ENCODE data around the gene TPI1.

Gene TPI1

GRCh38 chr12:6828781-6829535 is 38.4 kb upstream of the TPI1 start:
- peak; percentile 26 for DNase-seq

GRCh38 chr12:6829536-6830220 is 37.7 kb upstream of the TPI1 start:
- DNase-seq: no peak

GRCh38 chr12:6830286-6830890 is 36.9 kb upstream of the TPI1 start:
- DNase-seq: no peak

- DNase-seq: no peak
Measured at GRCh38 chr12:6830999-6831398, 36.3 kb upstream of the TPI1 start.

GRCh38 chr12:6831450-6831995 is 35.8 kb upstream of the TPI1 start:
- no peak for DNase-seq

- DNase-seq: no peak
Measured at GRCh38 chr12:6832125-6832524, 35.2 kb upstream of the TPI1 start.

GRCh38 chr12:6833189-6833890 is 34.0 kb upstream of the TPI1 start:
- DNase-seq: no peak

GRCh38 chr12:6834254-6834653 is 33.1 kb upstream of the TPI1 start:
- DNase-seq: no peak

GRCh38 chr12:6834873-6835272 is 32.5 kb upstream of the TPI1 start:
- DNase-seq: no peak

GRCh38 chr12:6836851-6837250 is 30.5 kb upstream of the TPI1 start:
- DNase-seq: no peak

GRCh38 chr12:6837370-6838060 is 29.8 kb upstream of the TPI1 start:
- DNase-seq: no peak

GRCh38 chr12:6838854-6839253 is 28.5 kb upstream of the TPI1 start:
- DNase-seq: no peak

GRCh38 chr12:6839482-6840201 is 27.7 kb upstream of the TPI1 start:
- no peak for DNase-seq

GRCh38 chr12:6840330-6840729 is 27.0 kb upstream of the TPI1 start:
- DNase-seq: no peak

- no peak for DNase-seq
Measured at GRCh38 chr12:6840761-6841515, 26.4 kb upstream of the TPI1 start, which contains the start of gene GNB3. TSS of gene GNB3 (plus strand) at chr12:6840925. CDS start at chr12:6841288, 363 bp downstream.

GRCh38 chr12:6842075-6842474 is 25.3 kb upstream of the TPI1 start:
- DNase-seq: no peak

GRCh38 chr12:6843118-6843902 is 24.0 kb upstream of the TPI1 start:
- DNase-seq: no peak

GRCh38 chr12:6845395-6845794 is 21.9 kb upstream of the TPI1 start:
- no peak for DNase-seq

GRCh38 chr12:6846316-6846869 is 20.9 kb upstream of the TPI1 start:
- DNase-seq: no peak

GRCh38 chr12:6847676-6848075 is 19.7 kb upstream of the TPI1 start:
- DNase-seq: no peak
